ENCODE measurements around the gene KDM8. TPM values are rescaled to one million over a fixed set of nuclear protein-coding genes. Genes with fewer than 3 reads are reported as not detected.

The KDM8 gene
- total RNA-seq, 1 experiment from 2014 or later = 5.0 TPM

GRCh38 chr16:27252206-27252585 lies 48.9 kb downstream of the KDM8 start:
- Histone ChIP-seq H3K27ac (ENCODE audit: low read length) (no peak overlapping the region), H3K36me3 (ENCODE audit: low read depth, low read length) (no peaks in the 10 kb centered on the region), H3K4me1 (ENCODE audit: insufficient read depth, low read length) (peaks cover 33% of the 10 kb centered on the region), H2AFZ (ENCODE audit: low read length) (no peak overlapping the region), H3F3A (ENCODE audit: low read length, unreplicated experiment) (no peaks in the 10 kb centered on the region), H3K4me3 (ENCODE audit: low read length) (no peak overlapping the region), H3K9me3 (ENCODE audit: low read length) (no peaks in the 10 kb centered on the region), H3K4me2 (ENCODE audit: low read length) (no peak overlapping the region), H3K9me2 (replicated peaks; ENCODE audit: low read length) (no peaks in the 10 kb centered on the region), H3K9ac (ENCODE audit: low read length) (no peak overlapping the region), H3K79me2 (ENCODE audit: low read length) (no peaks in the 10 kb centered on the region), H3K27me3 (ENCODE audit: low read length) (no peaks in the 10 kb centered on the region), H4K20me1 (ENCODE audit: low read length) (no peaks in the 10 kb centered on the region)
- ChIA-PET POLR2A (ENCODE audit: unreplicated experiment) (no interaction called here), CTCF (no interaction called here)
- BruUV-seq (replicated peaks) = no TSS peak
- DNase-seq (no peak), ATAC-seq (no peak)
- TF ChIP-seq CTCF (conservative IDR thresholded peaks at IDR 0.05; ENCODE audit: low read depth, low read length) = no peak
- no peak for TF ChIP-seq EZH2phosphoT487 (IDR thresholded peaks at IDR 0.05; ENCODE audit: borderline replicate concordance, low read length)
- no peak for TF ChIP-seq EZH2 (IDR thresholded peaks at IDR 0.05; ENCODE audit: low read length, unreplicated experiment)
- intact Hi-C loops (cut with micrococcal nuclease) = no loop called here

GRCh38 chr16:27253526-27253930 lies 50.2 kb downstream of the KDM8 start:
- intact Hi-C loops (cut with micrococcal nuclease) = no loop called here
- Histone ChIP-seq H3K4me1 (ENCODE audit: insufficient read depth, low read length) (peaks cover 42% of the 10 kb centered on the region), H3K36me3 (ENCODE audit: low read depth, low read length) (no peaks in the 10 kb centered on the region), H3K9me3 (ENCODE audit: low read length) (no peaks in the 10 kb centered on the region), H3K9ac (ENCODE audit: low read length) (no peak overlapping the region), H4K20me1 (ENCODE audit: low read length) (no peaks in the 10 kb centered on the region), H3K9me2 (replicated peaks; ENCODE audit: low read length) (no peaks in the 10 kb centered on the region), H3K4me3 (ENCODE audit: low read length) (no peak overlapping the region), H3K27me3 (ENCODE audit: low read length) (no peaks in the 10 kb centered on the region), H2AFZ (ENCODE audit: low read length) (no peak overlapping the region), H3K4me2 (ENCODE audit: low read length) (peak overlapping the region; percentile 55), H3K27ac (ENCODE audit: low read length) (peak overlapping the region; percentile 42), H3F3A (ENCODE audit: low read length, unreplicated experiment) (no peaks in the 10 kb centered on the region), H3K79me2 (ENCODE audit: low read length) (no peaks in the 10 kb centered on the region)
- DNase-seq (peak; percentile 77), ATAC-seq (peak; percentile 92)
- ChIA-PET POLR2A (ENCODE audit: unreplicated experiment) (no interaction called here), CTCF (no interaction called here)
- BruUV-seq (replicated peaks) = no TSS peak
- TF ChIP-seq EZH2 (IDR thresholded peaks at IDR 0.05; ENCODE audit: low read length, unreplicated experiment) (no peak), EZH2phosphoT487 (IDR thresholded peaks at IDR 0.05; ENCODE audit: borderline replicate concordance, low read length) (no peak)

- no peaks in the 10 kb centered on the region for H4K20me1 ChIP-seq (ENCODE audit: low read length)
- H3F3A ChIP-seq (ENCODE audit: low read length, unreplicated experiment) = no peaks in the 10 kb centered on the region
- no peaks in the 10 kb centered on the region for H3K36me3 ChIP-seq (ENCODE audit: low read depth, low read length)
- ChIA-PET POLR2A (ENCODE audit: unreplicated experiment) (interaction anchor here (0.5 kb wide), 1 partner anchor 11 kb away, joined by 3 read pairs; no protein-coding TSS in a partner anchor), CTCF (no interaction called here)
- no TSS peak for BruUV-seq (replicated peaks)
- TF ChIP-seq EZH2 (IDR thresholded peaks at IDR 0.05; ENCODE audit: low read length, unreplicated experiment) (no peak), EZH2phosphoT487 (IDR thresholded peaks at IDR 0.05; ENCODE audit: borderline replicate concordance, low read length) (no peak), CTCF (conservative IDR thresholded peaks at IDR 0.05; ENCODE audit: low read depth, low read length) (no peak)
- H3K9ac ChIP-seq (ENCODE audit: low read length) = no peak overlapping the region
- H3K9me3 ChIP-seq (ENCODE audit: low read length) = no peaks in the 10 kb centered on the region
- intact Hi-C loops (cut with micrococcal nuclease) = no loop called here
- H3K9me2 ChIP-seq (replicated peaks; ENCODE audit: low read length) = no peaks in the 10 kb centered on the region
- H3K4me1 ChIP-seq (ENCODE audit: insufficient read depth, low read length) = peaks cover 43% of the 10 kb centered on the region
- DNase-seq = no peak
- no peak overlapping the region; the same call in 1 of the 2 replicates for H3K4me2 ChIP-seq (ENCODE audit: low read length)
- no peaks in the 10 kb centered on the region for H3K27me3 ChIP-seq (ENCODE audit: low read length)
- no peak overlapping the region for H3K27ac ChIP-seq (ENCODE audit: low read length)
- H2AFZ ChIP-seq (ENCODE audit: low read length) = no peak overlapping the region
- H3K79me2 ChIP-seq (ENCODE audit: low read length) = 0 out of 2 replicates have a peak, but pooled peaks cover 4% of the 10 kb centered on the region
- H3K4me3 ChIP-seq (ENCODE audit: low read length) = no peak overlapping the region
- ATAC-seq = no peak
Observed at GRCh38 chr16:27254262-27254811, 51.0 kb downstream of the KDM8 start.
